ENCODE results near the gene TAF9B. TPM values are rescaled to one million over a fixed set of nuclear protein-coding genes. Genes with fewer than 3 reads are reported as not detected.

The TAF9B gene, protein sequence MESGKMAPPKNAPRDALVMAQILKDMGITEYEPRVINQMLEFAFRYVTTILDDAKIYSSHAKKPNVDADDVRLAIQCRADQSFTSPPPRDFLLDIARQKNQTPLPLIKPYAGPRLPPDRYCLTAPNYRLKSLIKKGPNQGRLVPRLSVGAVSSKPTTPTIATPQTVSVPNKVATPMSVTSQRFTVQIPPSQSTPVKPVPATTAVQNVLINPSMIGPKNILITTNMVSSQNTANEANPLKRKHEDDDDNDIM
- total RNA-seq = 1 to 10 TPM; 3.3 to 9.6 (median 6.1) TPM
- long read RNA-seq, partial matches to known transcripts = 0 of 3 reads
- long read RNA-seq, other reads (novel, unspliced or antisense) = 1 of 3 reads

DNA sequence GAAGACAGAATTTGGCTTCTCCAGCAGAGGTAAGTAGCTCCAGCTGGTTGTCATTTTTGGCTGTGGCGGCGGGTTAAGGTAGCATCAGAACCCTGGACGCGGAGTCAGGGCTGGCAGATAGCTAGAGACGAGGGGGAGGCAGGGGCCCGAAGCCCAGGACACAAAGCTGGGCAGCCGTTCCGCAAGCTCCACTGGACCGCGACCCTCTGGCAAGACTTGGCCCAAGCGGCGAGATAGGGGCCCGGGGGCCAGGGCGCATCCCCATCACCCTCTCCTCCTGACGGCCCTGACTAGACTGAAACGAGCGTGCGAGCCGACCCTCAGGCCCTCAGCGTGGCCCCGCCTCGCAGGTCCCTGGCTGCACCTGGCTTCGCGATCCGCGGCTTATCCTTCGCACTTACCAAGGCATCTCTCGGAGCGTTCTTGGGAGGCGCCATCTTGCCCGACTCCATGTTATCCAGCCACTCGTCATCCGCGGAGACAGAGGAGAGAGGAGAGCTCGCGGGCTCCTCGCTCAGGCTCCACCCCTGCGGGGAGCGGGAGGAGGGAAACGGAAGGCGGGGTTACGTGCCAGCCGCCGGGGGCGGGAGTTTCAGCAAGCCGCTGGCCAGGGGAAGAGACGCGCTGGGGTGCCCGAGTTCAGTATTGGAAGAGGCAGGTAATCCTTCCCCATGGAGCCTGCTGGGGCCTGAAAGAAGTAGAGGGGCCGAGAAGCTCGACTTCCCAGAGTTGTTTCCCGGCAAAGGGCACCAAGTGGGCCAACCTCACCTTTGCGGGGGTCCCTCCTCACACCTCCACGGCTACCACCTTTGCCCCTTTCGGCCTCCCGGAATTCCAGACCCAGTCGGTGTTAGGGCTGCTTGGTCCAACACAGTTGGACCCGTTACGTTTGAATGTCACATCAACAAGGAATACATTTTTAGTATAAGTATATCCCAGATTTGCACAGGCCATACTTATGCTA is at the start of gene TAF9B:
Gene TAF9B, minus strand, starts transcription at position 491 of the 964 bp plus-strand sequence. Its CDS starts 39 bp downstream, at position 452.
- Histone ChIP-seq H3K36me3 (no peaks in the 10 kb centered on the region), H3K27me3 (no peaks in the 10 kb centered on the region), H3K9me3 (no peaks in the 10 kb centered on the region), H3K4me1 (no peaks in the 10 kb centered on the region), H3K4me3 (peak within 1 kb of the TSS; percentile 35 to 70 (median 66)), H3K27ac (peak within 1 kb of the TSS; percentile 27 to 60 (median 39))
- TF ChIP-seq, protein P1, sequence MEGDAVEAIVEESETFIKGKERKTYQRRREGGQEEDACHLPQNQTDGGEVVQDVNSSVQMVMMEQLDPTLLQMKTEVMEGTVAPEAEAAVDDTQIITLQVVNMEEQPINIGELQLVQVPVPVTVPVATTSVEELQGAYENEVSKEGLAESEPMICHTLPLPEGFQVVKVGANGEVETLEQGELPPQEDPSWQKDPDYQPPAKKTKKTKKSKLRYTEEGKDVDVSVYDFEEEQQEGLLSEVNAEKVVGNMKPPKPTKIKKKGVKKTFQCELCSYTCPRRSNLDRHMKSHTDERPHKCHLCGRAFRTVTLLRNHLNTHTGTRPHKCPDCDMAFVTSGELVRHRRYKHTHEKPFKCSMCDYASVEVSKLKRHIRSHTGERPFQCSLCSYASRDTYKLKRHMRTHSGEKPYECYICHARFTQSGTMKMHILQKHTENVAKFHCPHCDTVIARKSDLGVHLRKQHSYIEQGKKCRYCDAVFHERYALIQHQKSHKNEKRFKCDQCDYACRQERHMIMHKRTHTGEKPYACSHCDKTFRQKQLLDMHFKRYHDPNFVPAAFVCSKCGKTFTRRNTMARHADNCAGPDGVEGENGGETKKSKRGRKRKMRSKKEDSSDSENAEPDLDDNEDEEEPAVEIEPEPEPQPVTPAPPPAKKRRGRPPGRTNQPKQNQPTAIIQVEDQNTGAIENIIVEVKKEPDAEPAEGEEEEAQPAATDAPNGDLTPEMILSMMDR (IDR thresholded peaks at IDR 0.05) = no peak
- peak; percentile 45 for TF ChIP-seq POLR2A (IDR thresholded peaks at IDR 0.05)
- WGBS (ENCODE audit: insufficient coverage, low coverage, low lambda C conversion rate, missing lambda C conversion rate) = 38% methylated on average over 19 of the region's 59 CpGs
- DNase-seq = peak; percentile 86 to 91 (median 88)
- intact Hi-C loops (cut with DNase I) = no loop called here
- peak; percentile 89 to 100 (median 99) for ATAC-seq

DNA sequence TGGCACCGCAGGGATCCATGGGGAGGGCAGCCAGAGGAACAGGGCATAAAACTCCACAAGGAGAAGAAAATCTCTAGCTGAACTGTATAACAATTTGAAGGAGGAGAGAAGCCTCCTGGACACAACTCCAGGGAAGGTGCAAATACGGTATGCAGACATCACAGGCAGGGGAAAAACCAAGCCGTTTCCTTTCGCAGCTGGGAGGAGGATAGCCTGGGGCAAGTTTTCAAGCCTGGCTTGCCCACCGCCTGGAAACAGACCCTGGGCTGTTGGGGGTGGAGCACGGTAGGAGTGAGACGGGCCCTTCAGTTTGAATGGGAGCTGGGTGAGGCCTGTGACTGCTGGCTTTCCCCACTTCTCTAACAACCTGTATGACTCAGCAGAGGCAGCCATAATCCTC is 43.4 kb upstream of the TAF9B start:
- 42% methylated on average over 1 of the region's 7 CpGs for WGBS (ENCODE audit: insufficient coverage, low coverage, low lambda C conversion rate, missing lambda C conversion rate)
- no peaks in the 10 kb centered on the region for H3K27me3 ChIP-seq
- intact Hi-C loops (cut with DNase I) = no loop called here
- no peak overlapping the region for H3K27ac ChIP-seq
- no peaks in the 10 kb centered on the region for H3K4me1 ChIP-seq
- no peak overlapping the region for H3K4me3 ChIP-seq
- H3K9me3 ChIP-seq = no peaks in the 10 kb centered on the region
- H3K36me3 ChIP-seq = no peaks in the 10 kb centered on the region
- TF ChIP-seq, protein P1 (IDR thresholded peaks at IDR 0.05) = no peak
- TF ChIP-seq POLR2A (IDR thresholded peaks at IDR 0.05) = no peak
- DNase-seq (no peak), ATAC-seq (no peak)

DNA sequence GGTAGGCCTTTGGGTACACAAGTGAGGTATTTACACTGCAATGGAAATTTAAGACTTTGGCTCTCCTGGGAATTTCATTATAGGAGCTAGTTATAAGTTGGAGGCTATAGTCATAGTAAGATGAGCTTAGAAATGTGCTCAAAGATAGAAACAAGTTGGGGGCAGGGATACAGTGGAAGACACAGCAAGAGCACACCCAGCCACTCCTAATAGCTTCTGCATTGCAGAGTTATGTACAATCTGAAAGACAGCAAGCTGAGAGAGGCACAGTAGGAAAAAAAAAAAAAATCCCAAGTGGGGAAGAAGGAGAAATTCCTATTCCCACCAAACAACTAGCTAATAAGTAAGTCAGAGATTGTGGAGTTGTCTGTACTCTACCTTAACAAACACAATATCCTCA is 41.9 kb upstream of the TAF9B start:
- H3K36me3 ChIP-seq = no peaks in the 10 kb centered on the region
- DNase-seq (no peak), ATAC-seq (no peak)
- no peak overlapping the region for H3K4me3 ChIP-seq
- H3K27me3 ChIP-seq = no peaks in the 10 kb centered on the region
- TF ChIP-seq, protein P1 (IDR thresholded peaks at IDR 0.05) = no peak
- no peak for TF ChIP-seq POLR2A (IDR thresholded peaks at IDR 0.05)
- H3K27ac ChIP-seq = no peak overlapping the region
- intact Hi-C loops (cut with DNase I) = no loop called here
- H3K4me1 ChIP-seq = no peaks in the 10 kb centered on the region
- H3K9me3 ChIP-seq = no peaks in the 10 kb centered on the region

DNA sequence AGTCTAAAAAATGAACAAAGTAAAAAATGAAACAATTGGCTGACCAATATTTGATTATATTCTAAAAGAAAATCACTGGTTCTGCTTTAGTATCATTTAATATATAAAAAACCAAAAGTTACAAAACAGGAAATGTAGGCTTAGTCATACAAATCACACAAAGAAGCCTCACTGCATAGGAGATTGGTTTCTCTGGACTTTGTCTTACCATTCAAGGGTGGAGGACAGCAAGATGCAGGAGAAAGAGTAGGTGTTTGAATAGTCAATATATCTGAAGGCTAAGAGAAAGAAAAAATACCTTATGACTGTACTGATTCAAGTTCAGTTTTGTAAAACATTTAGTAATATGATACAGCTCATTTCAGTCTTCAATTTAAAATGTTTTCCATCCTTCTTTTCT is 28.6 kb upstream of the TAF9B start:
- no peaks in the 10 kb centered on the region for H3K36me3 ChIP-seq
- TF ChIP-seq, protein P1 (IDR thresholded peaks at IDR 0.05) = no peak
- no peak for TF ChIP-seq POLR2A (IDR thresholded peaks at IDR 0.05)
- H3K27ac ChIP-seq = no peak overlapping the region
- no peaks in the 10 kb centered on the region for H3K27me3 ChIP-seq
- ATAC-seq (no peak), DNase-seq (no peak)
- intact Hi-C loops (cut with DNase I) = no loop called here
- H3K4me1 ChIP-seq = no peaks in the 10 kb centered on the region
- no peak overlapping the region for H3K4me3 ChIP-seq
- no peaks in the 10 kb centered on the region for H3K9me3 ChIP-seq

All from right lobe of liver (tissue), 6 donors.